HUES6 (cell line): ENCODE measurements around the gene COL24A1.
"Not testable (repeated sequence)": the region's sequence is repeated elsewhere in the genome, so short reads cannot be mapped to it uniquely, and the experiment has no call there.

ENCODE experiments used
- H3K27ac ChIP-seq: 2 replicates; pipeline ENCODE4 v1.7.0; 2013; ENCODE audit warnings: low read depth, mild to moderate bottlenecking, low read length, inconsistent platforms
- H3K27me3 ChIP-seq: 2 replicates; pipeline ENCODE4 v1.6.1; 2013; ENCODE audit warnings: low read length; ENCODE audit not compliant: control insufficient read depth, insufficient read depth
- H3K36me3 ChIP-seq: 2 replicates; pipeline ENCODE4 v1.6.1; 2013; ENCODE audit warnings: low read length; ENCODE audit not compliant: control insufficient read depth, insufficient read depth
- H3K4me1 ChIP-seq: 2 replicates; pipeline ENCODE4 v1.6.1; 2013; ENCODE audit warnings: low read length; ENCODE audit not compliant: control insufficient read depth, insufficient read depth
- H3K4me3 ChIP-seq: 2 replicates; pipeline ENCODE4 v1.5.1; 2013; ENCODE audit warnings: low read depth, low read length
- H3K9ac ChIP-seq: one replicate; pipeline ENCODE4 v1.6.1; 2013; ENCODE audit warnings: mild to moderate bottlenecking, low read length
- H3K9me3 ChIP-seq: 2 replicates; pipeline ENCODE4 v1.6.1; 2013; ENCODE audit warnings: low read depth, low read length; ENCODE audit not compliant: control insufficient read depth, insufficient read depth

COL24A1 gene

GRCh38 chr1:85889870-85890269 lies 266.7 kb downstream of the COL24A1 start:
- Histone ChIP-seq H3K27ac (no peak overlapping the region), H3K4me3 (no peak overlapping the region), H3K9ac (no peak overlapping the region), H3K9me3 (no peaks in the 10 kb centered on the region), H3K27me3 (no peaks in the 10 kb centered on the region), H3K4me1 (no peaks in the 10 kb centered on the region), H3K36me3 (no peaks in the 10 kb centered on the region)

DNA sequence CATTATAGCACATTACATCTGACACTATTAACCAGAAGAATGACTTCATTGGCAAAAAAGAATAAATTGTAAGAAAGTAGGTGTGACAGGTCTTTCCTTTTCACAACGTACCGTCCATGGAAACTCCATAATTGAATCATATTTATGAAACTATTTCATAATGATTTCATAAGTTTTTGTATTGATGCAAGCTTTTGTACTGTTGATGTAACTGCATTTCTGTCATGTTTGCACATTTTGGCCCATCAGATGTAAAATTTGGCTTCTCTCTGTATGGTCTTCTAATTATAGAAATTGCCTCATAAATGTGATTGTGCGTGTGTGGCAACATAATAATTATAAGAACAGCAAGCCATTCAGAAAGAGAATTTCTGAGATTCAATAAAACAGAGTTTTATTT lies 267.7 kb downstream of the COL24A1 start:
- Histone ChIP-seq H3K36me3 (no peaks in the 10 kb centered on the region), H3K9ac (no peak overlapping the region), H3K9me3 (no peaks in the 10 kb centered on the region), H3K4me3 (no peak overlapping the region), H3K27ac (no peak overlapping the region), H3K27me3 (no peaks in the 10 kb centered on the region), H3K4me1 (peaks cover 5% of the 10 kb centered on the region; the same call in 1 of the 2 replicates)

DNA sequence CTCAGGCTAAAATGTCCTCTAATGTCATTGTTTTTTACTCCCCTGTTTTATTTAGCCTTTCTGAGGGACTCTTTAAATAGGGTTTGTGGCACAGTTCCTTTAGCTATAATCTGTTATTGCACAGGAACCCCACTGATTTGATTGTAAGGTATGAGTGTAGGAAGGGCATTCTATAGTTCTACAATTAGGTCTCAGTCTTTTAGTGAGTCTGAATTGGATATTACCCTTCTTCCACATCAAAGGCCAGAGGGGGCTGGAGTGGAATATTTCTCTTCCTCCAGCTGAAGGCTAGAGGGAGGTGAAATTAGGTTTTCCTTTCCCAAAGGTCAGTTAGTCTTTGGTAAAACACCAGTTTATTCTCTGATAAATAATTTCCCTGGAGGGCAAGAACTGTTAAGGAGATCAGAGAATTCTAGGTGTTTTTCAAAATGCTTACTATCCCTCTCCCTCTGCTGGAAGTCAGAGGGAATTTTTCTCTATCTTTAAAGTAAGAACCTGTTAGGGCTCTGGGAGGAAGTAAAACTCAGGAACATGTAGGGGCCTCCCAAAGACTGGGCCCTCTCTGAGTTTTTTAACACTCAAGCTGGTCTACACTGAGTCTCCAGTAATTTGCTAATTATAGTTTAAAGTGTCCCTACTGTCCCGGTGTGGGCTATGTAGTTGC lies 272.1 kb downstream of the COL24A1 start:
- H3K4me1 ChIP-seq: peaks cover 5% of the 10 kb centered on the region; the same call in 1 of the 2 replicates

GRCh38 chr1:85867189-85867588 lies 289.4 kb downstream of the COL24A1 start:
- Histone ChIP-seq H3K9me3 (no peaks in the 10 kb centered on the region), H3K27me3 (no peaks in the 10 kb centered on the region), H3K4me3 (no peak overlapping the region), H3K4me1 (no peaks in the 10 kb centered on the region), H3K27ac (no peak overlapping the region), H3K36me3 (no peaks in the 10 kb centered on the region), H3K9ac (no peak overlapping the region)

More for the DNA sequence above, 272.1 kb downstream of the COL24A1 start:
- no peaks in the 10 kb centered on the region for H3K9me3 ChIP-seq
- H3K4me3 ChIP-seq: no peak overlapping the region
- H3K36me3 ChIP-seq: no peaks in the 10 kb centered on the region
- H3K9ac ChIP-seq: no peak overlapping the region
- H3K27ac ChIP-seq: no peak overlapping the region
- no peaks in the 10 kb centered on the region for H3K27me3 ChIP-seq

DNA sequence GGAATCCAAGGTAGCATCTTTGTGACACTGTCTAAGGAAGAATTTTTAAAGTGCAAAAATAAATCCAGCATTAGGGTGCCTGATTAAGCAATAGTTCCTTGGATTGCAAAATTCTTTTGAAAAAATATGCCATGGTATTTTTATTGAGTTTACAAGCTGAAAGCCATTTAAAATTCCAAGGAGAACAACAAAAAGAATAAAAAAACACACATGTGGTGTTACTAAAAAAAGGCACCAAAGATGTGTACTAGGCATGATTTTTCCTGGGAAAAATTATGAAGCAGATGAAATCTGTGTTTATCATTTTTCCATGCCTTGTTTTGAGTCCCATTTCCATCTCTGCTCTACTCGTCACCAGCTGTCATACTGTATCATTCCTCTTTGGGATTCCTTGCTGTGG lies 291.4 kb downstream of the COL24A1 start:
- H3K4me3 ChIP-seq: no peak overlapping the region
- no peak overlapping the region for H3K9ac ChIP-seq

GRCh38 chr1:85864727-85865126 lies 291.8 kb downstream of the COL24A1 start:
- H3K27me3 ChIP-seq: no peaks in the 10 kb centered on the region
- no peak overlapping the region for H3K4me3 ChIP-seq
- no peaks in the 10 kb centered on the region for H3K9me3 ChIP-seq
- H3K9ac ChIP-seq: no peak overlapping the region
- no peak overlapping the region for H3K27ac ChIP-seq
- H3K36me3 ChIP-seq: no peaks in the 10 kb centered on the region
- H3K4me1 ChIP-seq: no peaks in the 10 kb centered on the region

More for the DNA sequence above, 291.4 kb downstream of the COL24A1 start:
- Histone ChIP-seq H3K27me3 (no peaks in the 10 kb centered on the region), H3K27ac (no peak overlapping the region), H3K9me3 (no peaks in the 10 kb centered on the region), H3K36me3 (no peaks in the 10 kb centered on the region), H3K4me1 (no peaks in the 10 kb centered on the region)

GRCh38 chr1:85863639-85864038 lies 292.9 kb downstream of the COL24A1 start:
- not testable (repeated sequence) for H3K36me3 ChIP-seq, H3K27ac ChIP-seq, H3K27me3 ChIP-seq, H3K9me3 ChIP-seq, H3K4me1 ChIP-seq, H3K4me3 ChIP-seq, H3K9ac ChIP-seq

GRCh38 chr1:85862456-85862855 lies 294.1 kb downstream of the COL24A1 start:
- H3K4me3 ChIP-seq: no peak overlapping the region
- H3K9me3 ChIP-seq: no peaks in the 10 kb centered on the region
- no peaks in the 10 kb centered on the region for H3K36me3 ChIP-seq
- no peak overlapping the region for H3K27ac ChIP-seq
- H3K27me3 ChIP-seq: no peaks in the 10 kb centered on the region
- H3K9ac ChIP-seq: no peak overlapping the region
- no peaks in the 10 kb centered on the region for H3K4me1 ChIP-seq

GRCh38 chr1:85857991-85858390 lies 298.6 kb downstream of the COL24A1 start:
- Histone ChIP-seq H3K4me1 (no peaks in the 10 kb centered on the region), H3K9me3 (no peaks in the 10 kb centered on the region), H3K36me3 (no peaks in the 10 kb centered on the region), H3K27ac (no peak overlapping the region), H3K27me3 (no peaks in the 10 kb centered on the region), H3K9ac (no peak overlapping the region), H3K4me3 (no peak overlapping the region)

DNA sequence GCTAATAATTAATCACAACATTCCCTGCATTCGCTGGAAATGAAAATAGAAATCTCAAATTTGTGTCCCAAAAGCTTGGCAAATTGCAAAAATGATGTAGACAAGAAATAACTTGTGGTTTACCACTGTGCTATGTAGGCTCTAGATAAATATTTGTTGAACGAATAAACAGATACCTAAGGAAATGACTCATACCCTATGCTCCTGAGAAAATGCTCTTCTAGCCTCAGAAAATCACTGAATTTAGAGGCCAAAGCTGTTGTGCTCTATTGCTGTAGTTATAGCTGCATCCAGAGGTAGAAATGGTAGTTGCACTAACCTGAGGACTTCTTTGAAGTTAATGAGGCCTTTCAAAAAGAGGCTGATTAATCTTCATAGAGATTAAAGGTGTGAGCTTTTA lies 306.3 kb downstream of the COL24A1 start:
- Histone ChIP-seq H3K4me1 (no peaks in the 10 kb centered on the region), H3K9me3 (no peaks in the 10 kb centered on the region), H3K9ac (no peak overlapping the region), H3K27ac (no peak overlapping the region), H3K36me3 (no peaks in the 10 kb centered on the region), H3K4me3 (no peak overlapping the region), H3K27me3 (no peaks in the 10 kb centered on the region)

DNA sequence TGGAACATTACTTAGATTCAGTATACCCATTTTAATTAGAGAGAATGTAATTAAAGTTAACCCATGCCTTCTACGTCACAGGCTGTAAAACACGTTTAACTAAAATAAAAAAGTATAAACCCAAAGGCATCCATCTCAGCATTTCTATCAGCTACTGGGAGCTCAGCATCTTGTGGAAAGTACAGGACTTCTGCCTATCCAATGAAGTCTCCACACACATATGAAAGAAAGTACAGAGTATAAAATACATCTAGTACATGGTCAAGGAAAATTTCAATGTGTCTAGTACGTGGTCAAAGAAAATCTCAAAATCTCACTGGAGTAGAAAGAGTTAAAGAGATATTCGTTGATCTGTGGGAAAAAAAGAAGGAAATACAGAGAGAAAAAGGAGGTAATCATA lies 306.9 kb downstream of the COL24A1 start:
- no peak overlapping the region for H3K9ac ChIP-seq
- no peak overlapping the region for H3K27ac ChIP-seq
- H3K9me3 ChIP-seq: no peaks in the 10 kb centered on the region
- H3K27me3 ChIP-seq: no peaks in the 10 kb centered on the region
- H3K36me3 ChIP-seq: no peaks in the 10 kb centered on the region
- H3K4me1 ChIP-seq: no peaks in the 10 kb centered on the region
- H3K4me3 ChIP-seq: no peak overlapping the region
